ENCODE data around the gene RSBN1L. TPM values are rescaled to one million over a fixed set of nuclear protein-coding genes. Genes with fewer than 3 reads are reported as not detected.

The RSBN1L gene
- total and polyA plus RNA-seq, 3 experiments from 2014 or later: 9.6 to 24.5 (median 23.4) TPM

- H3K4me3 Mint-ChIP-seq: peak overlapping the region in 1 of 7 donors; percentile 13
- Histone ChIP-seq H3K36me3 (ENCODE audit: insufficient read depth, low read length) (no peaks in the 10 kb centered on the region), H3K27ac (ENCODE audit: low read depth, low read length) (no peak overlapping the region), H3K4me1 (ENCODE audit: insufficient read depth, low read length) (peaks cover 4% of the 10 kb centered on the region), H3K27me3 (ENCODE audit: insufficient read depth, low read length, poor library complexity, severe bottlenecking) (no peaks in the 10 kb centered on the region), H3K4me3 (ENCODE audit: low read length) (no peak overlapping the region), H3K9me3 (ENCODE audit: low read length) (no peaks in the 10 kb centered on the region)
- no peaks in the 10 kb centered on the region for H3K27me3 Mint-ChIP-seq
- DNase-seq: no peak
- POLR2A ChIA-PET: no interaction called here
- peak overlapping the region in 4 of 8 donors; percentile 9 to 78 (median 50) for H3K27ac Mint-ChIP-seq
- peaks cover 45 to 76% (median 75%) of the 10 kb centered on the region in 3 donors for H3K4me1 Mint-ChIP-seq
- peaks cover 0 to 6% (median 0%) of the 10 kb centered on the region in 3 donors for H3K36me3 Mint-ChIP-seq
- CTCF ChIA-PET: no interaction called here
- H3K9me3 Mint-ChIP-seq: peaks cover 2 to 5% (median 2%) of the 10 kb centered on the region in 5 donors
Observed at GRCh38 chr7:77830649-77831355, 134.5 kb downstream of the RSBN1L start.

GRCh38 chr7:77831481-77831880, 135.2 kb downstream of the RSBN1L start:
- DNase-seq: no peak
- Histone ChIP-seq H3K4me1 (ENCODE audit: insufficient read depth, low read length) (peaks cover 4% of the 10 kb centered on the region), H3K36me3 (ENCODE audit: insufficient read depth, low read length) (no peaks in the 10 kb centered on the region), H3K27ac (ENCODE audit: low read depth, low read length) (no peak overlapping the region), H3K9me3 (ENCODE audit: low read length) (no peaks in the 10 kb centered on the region), H3K27me3 (ENCODE audit: insufficient read depth, low read length, poor library complexity, severe bottlenecking) (no peaks in the 10 kb centered on the region), H3K4me3 (ENCODE audit: low read length) (no peak overlapping the region)
- Mint-ChIP-seq H3K9me3 (peaks cover 0 to under 1% (median 0%) of the 10 kb centered on the region in 5 donors), H3K27me3 (no peaks in the 10 kb centered on the region), H3K36me3 (peaks cover 0 to 4% (median 0%) of the 10 kb centered on the region in 3 donors), H3K4me1 (peaks cover 40 to 73% (median 71%) of the 10 kb centered on the region in 3 donors), H3K27ac (peak overlapping the region in 5 of 8 donors; percentile 4 to 57 (median 9)), H3K4me3 (peak overlapping the region in 2 of 7 donors; percentile 13 to 22)
- ChIA-PET POLR2A (no interaction called here), CTCF (no interaction called here)

- Mint-ChIP-seq H3K27me3 (no peaks in the 10 kb centered on the region), H3K36me3 (peaks cover 0 to 4% (median 0%) of the 10 kb centered on the region in 3 donors), H3K4me1 (peaks cover 35 to 70% (median 67%) of the 10 kb centered on the region in 3 donors), H3K4me3 (peak overlapping the region in 2 of 7 donors; percentile 13 to 22), H3K27ac (peak overlapping the region in 4 of 8 donors; percentile 4 to 57 (median 8)), H3K9me3 (no peaks in the 10 kb centered on the region)
- no peaks in the 10 kb centered on the region for H3K9me3 ChIP-seq (ENCODE audit: low read length)
- peaks cover 4% of the 10 kb centered on the region for H3K4me1 ChIP-seq (ENCODE audit: insufficient read depth, low read length)
- DNase-seq: no peak
- no peak overlapping the region for H3K27ac ChIP-seq (ENCODE audit: low read depth, low read length)
- no peaks in the 10 kb centered on the region for H3K36me3 ChIP-seq (ENCODE audit: insufficient read depth, low read length)
- CTCF ChIA-PET: no interaction called here
- no peaks in the 10 kb centered on the region for H3K27me3 ChIP-seq (ENCODE audit: insufficient read depth, low read length, poor library complexity, severe bottlenecking)
- POLR2A ChIA-PET: no interaction called here
- H3K4me3 ChIP-seq (ENCODE audit: low read length): no peak overlapping the region
Observed at GRCh38 chr7:77831953-77832352, 135.7 kb downstream of the RSBN1L start.

Other genes with a start within 250 kb of the RSBN1L start
- gene PTPN12, start 159.2 kb upstream of the RSBN1L start, total RNA-seq: 10 to 100 TPM; 11.3 to 12.5 TPM
- gene PTPN12, start 159.2 kb upstream of the RSBN1L start, polyA plus RNA-seq: 4.8 TPM
- gene TMEM60, start 102.0 kb downstream of the RSBN1L start, total RNA-seq: 1 to 10 TPM; 7.6 to 8.9 TPM
- gene TMEM60, start 102.0 kb downstream of the RSBN1L start, polyA plus RNA-seq: 24.2 TPM
- 10 to 100 TPM; 39.3 to 44.5 TPM for gene PHTF2, start 102.3 kb downstream of the RSBN1L start, total RNA-seq
- gene PHTF2, start 102.3 kb downstream of the RSBN1L start, polyA plus RNA-seq: 13.7 TPM

Measured in CD8-positive, alpha-beta memory T cell (primary cell).